ENCODE data around the gene XRN2. TPM values are rescaled to one million over a fixed set of nuclear protein-coding genes. Genes with fewer than 3 reads are reported as not detected.

XRN2 gene
- polyA plus RNA-seq, 1 experiment, result 120 TPM

GRCh38 chr20:21336455-21337151, 33.5 kb downstream of the XRN2 start:
- Histone ChIP-seq H3K9me3 (ENCODE audit: control insufficient read depth, insufficient read depth, low read length) (no peaks in the 10 kb centered on the region), H3K4me3 (ENCODE audit: low read depth, low read length) (no peak overlapping the region), H3K27me3 (ENCODE audit: control insufficient read depth, insufficient read depth, low read length) (no peaks in the 10 kb centered on the region), H3K27ac (ENCODE audit: low read depth, low read length) (no peak overlapping the region)
- DNase-seq (ENCODE audit: low read depth, low spot score), result no peak
- ChIA-PET CTCF (no interaction called here), POLR2A (no interaction called here)
- TF ChIP-seq CTCF (IDR thresholded peaks at IDR 0.05; ENCODE audit: low read depth, low read length), result no peak

DNA sequence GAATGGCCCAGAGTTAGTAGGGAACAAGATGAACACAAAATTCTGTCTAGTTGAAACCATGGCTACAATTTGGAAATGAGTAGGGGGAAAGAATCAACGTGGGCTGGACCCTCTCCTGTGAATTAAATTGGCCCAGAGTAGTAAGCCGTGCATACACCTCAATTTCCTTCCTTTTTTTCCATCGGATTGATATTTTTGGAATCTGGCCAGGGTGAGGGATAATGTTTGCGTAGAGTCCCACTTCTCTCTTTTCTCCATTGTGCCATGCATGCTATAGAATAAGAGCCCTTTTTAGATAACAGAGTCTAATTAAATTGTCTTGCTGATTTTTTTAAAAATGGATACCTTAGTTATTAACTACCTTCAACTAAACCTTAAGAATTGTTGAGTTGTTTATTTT, 35.2 kb downstream of the XRN2 start:
- no peaks in the 10 kb centered on the region for H3K27me3 ChIP-seq (ENCODE audit: control insufficient read depth, insufficient read depth, low read length)
- TF ChIP-seq CTCF (IDR thresholded peaks at IDR 0.05; ENCODE audit: low read depth, low read length), result no peak
- no peaks in the 10 kb centered on the region for H3K9me3 ChIP-seq (ENCODE audit: control insufficient read depth, insufficient read depth, low read length)
- ChIA-PET CTCF (interaction anchor here (0.7 kb wide), 1 partner anchor 10 kb away, joined by 3 read pairs; no protein-coding TSS in a partner anchor), POLR2A (no interaction called here)
- no peak overlapping the region for H3K4me3 ChIP-seq (ENCODE audit: low read depth, low read length)
- no peak overlapping the region for H3K27ac ChIP-seq (ENCODE audit: low read depth, low read length)
- DNase-seq (ENCODE audit: low read depth, low spot score), result no peak

GRCh38 chr20:21339499-21339898, 36.4 kb downstream of the XRN2 start:
- no peaks in the 10 kb centered on the region for H3K9me3 ChIP-seq (ENCODE audit: control insufficient read depth, insufficient read depth, low read length)
- H3K4me3 ChIP-seq (ENCODE audit: low read depth, low read length), result no peak overlapping the region
- no peak for TF ChIP-seq CTCF (IDR thresholded peaks at IDR 0.05; ENCODE audit: low read depth, low read length)
- H3K27ac ChIP-seq (ENCODE audit: low read depth, low read length), result no peak overlapping the region
- POLR2A ChIA-PET, result interaction anchor here (0.5 kb wide), 1 partner anchor 27 kb away, joined by 5 read pairs; no protein-coding TSS in a partner anchor
- no peaks in the 10 kb centered on the region for H3K27me3 ChIP-seq (ENCODE audit: control insufficient read depth, insufficient read depth, low read length)
- no peak for DNase-seq (ENCODE audit: low read depth, low spot score)
- CTCF ChIA-PET, result interaction anchor here (1.7 kb wide), 1 partner anchor 104 kb away, joined by 4 read pairs; no protein-coding TSS in a partner anchor

DNA sequence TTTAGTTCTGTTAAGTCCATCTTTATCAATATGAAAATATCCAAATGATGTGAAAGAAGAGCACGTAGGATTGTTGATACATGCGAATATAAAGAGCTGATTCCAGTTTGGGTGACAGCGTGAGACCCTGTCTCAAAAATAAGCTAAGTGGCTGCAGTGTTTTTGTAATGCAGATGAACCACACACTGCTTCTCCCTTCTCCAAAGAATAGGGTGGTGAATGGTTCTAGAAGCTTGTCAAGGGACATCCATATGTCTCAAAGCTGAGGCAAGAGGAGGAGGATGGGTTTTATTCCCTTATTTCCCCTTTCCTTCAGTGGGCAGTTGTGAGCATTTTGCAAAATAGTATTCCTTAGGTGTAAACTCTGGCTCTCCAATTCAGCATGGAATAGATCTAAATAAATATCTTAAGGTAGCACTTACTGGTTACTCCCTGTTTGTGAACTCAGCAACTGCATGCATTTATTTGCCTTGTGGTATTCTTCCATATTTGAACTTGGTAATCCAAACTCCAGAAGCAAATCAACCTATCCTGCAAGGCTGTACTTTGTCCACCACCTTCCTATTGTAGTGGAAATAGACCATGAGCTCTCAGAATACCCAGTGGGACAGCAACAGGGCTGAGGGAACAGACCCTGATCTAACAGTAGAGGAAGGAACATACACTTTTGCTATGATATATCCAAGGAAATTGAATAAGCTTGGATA, 38.0 kb downstream of the XRN2 start:
- ChIA-PET CTCF (interaction anchor here (1.1 kb wide), 1 partner anchor 105 kb away, joined by 3 read pairs; no protein-coding TSS in a partner anchor), POLR2A (no interaction called here)
- Histone ChIP-seq H3K27me3 (ENCODE audit: control insufficient read depth, insufficient read depth, low read length) (no peaks in the 10 kb centered on the region), H3K9me3 (ENCODE audit: control insufficient read depth, insufficient read depth, low read length) (no peaks in the 10 kb centered on the region), H3K27ac (ENCODE audit: low read depth, low read length) (no peak overlapping the region), H3K4me3 (ENCODE audit: low read depth, low read length) (no peak overlapping the region)
- no peak for TF ChIP-seq CTCF (IDR thresholded peaks at IDR 0.05; ENCODE audit: low read depth, low read length)
- no peak for DNase-seq (ENCODE audit: low read depth, low spot score)

Data from AG04450 (cell line).